ENCODE measurements around the gene CLINT1. TPM values are rescaled to one million over a fixed set of nuclear protein-coding genes. Genes with fewer than 3 reads are reported as not detected.

CLINT1 gene
- total and polyA plus RNA-seq, 9 of the 15 experiments (the other 6 are each of a cell fraction or from before 2014, with no cell fraction given) = 23.6 to 125 (median 71.4) TPM

- no peak overlapping the region for H3K9ac ChIP-seq (ENCODE audit: insufficient read depth in 1 of 2, low read depth in 2 of 2, low read length in 2 of 2)
- peak; percentile 9 to 25 (median 24) for DNase-seq (ENCODE audit: extremely low read depth in 1 of 4, low spot score in 3 of 4)
- no peaks in the 10 kb centered on the region for H3K9me1 ChIP-seq (ENCODE audit: control insufficient read depth, insufficient read depth, low read length)
- peaks cover 8% of the 10 kb centered on the region; the same call in 1 of the 3 replicates for H3K36me3 ChIP-seq (ENCODE audit: control insufficient read depth, insufficient read depth, low read length)
- H3K4me1 ChIP-seq (replicated peaks in 1 of 2; ENCODE audit: control insufficient read depth in 2 of 2, insufficient read depth in 2 of 2, low read length in 2 of 2) = peaks cover 18 to 20% of the 10 kb centered on the region in 2 experiments; a peak in 4 of 5 replicates
- in situ Hi-C loops (cut with MboI) (no loop called here), intact Hi-C loops (cut with micrococcal nuclease) (loop anchor here (10.0 kb wide), 2 partner anchors 604 to 1356 kb away; partner anchors contain the start of gene MED7)
- H3K4me3 ChIP-seq = no peak overlapping the region
- POLR2A ChIA-PET = no interaction called here
- peaks cover 13% of the 10 kb centered on the region; the same call in 1 of the 3 replicates for H3K79me2 ChIP-seq (ENCODE audit: control insufficient read depth, insufficient read depth, low read length)
- WGBS (ENCODE audit: insufficient coverage, low coverage, missing lambda C conversion rate) = 24% methylated on average over 4 of the region's 4 CpGs
- TF ChIP-seq ATF3 (IDR thresholded peaks at IDR 0.05) (0 out of 2 replicates have a peak, but pooled peaks have one; percentile 23), ATF3 (CRISPR knock-in tag; conservative IDR thresholded peaks at IDR 0.05) (no peak), ZNF444 (CRISPR knock-in tag; IDR thresholded peaks at IDR 0.05) (no peak), MYBL2 (IDR thresholded peaks at IDR 0.05; ENCODE audit: low read depth) (no peak), MYBL2 (CRISPR knock-in tag; IDR thresholded peaks at IDR 0.05; ENCODE audit: borderline replicate concordance) (no peak), FOSL1 (tag; conservative IDR thresholded peaks at IDR 0.05) (peak; percentile 79), C11orf30 (IDR thresholded peaks at IDR 0.05; ENCODE audit: low read depth) (no peak), SRF (CRISPR knock-in tag; IDR thresholded peaks at IDR 0.05) (peak in 1 of 2 experiments; percentile 67; a peak in 1 of 4 replicates), CEBPG (CRISPR knock-in tag; IDR thresholded peaks at IDR 0.05) (no peak), CEBPG (tag; conservative IDR thresholded peaks at IDR 0.05 in 1 of 2, IDR thresholded peaks at IDR 0.05 in 1 of 2) (peak; percentile 41 to 81), FOXP1 (CRISPR knock-in tag; IDR thresholded peaks at IDR 0.05) (no peak), SIRT6 (IDR thresholded peaks at IDR 0.05; ENCODE audit: low read depth, low read length) (no peak), POLR2H (tag; IDR thresholded peaks at IDR 0.05; ENCODE audit: low read depth) (no peak), GTF2E2 (tag; IDR thresholded peaks at IDR 0.05) (0 out of 2 replicates have a peak, but pooled peaks have one; percentile 44), RAD21 (CRISPR knock-in tag; conservative IDR thresholded peaks at IDR 0.05 in 1 of 2, IDR thresholded peaks at IDR 0.05 in 1 of 2) (peak; percentile 17 to 21; a peak in 2 of 4 replicates), CEBPB (tag; IDR thresholded peaks at IDR 0.05) (peak; percentile 69), CTCF (IDR thresholded peaks at IDR 0.05 in 2 of 3, conservative IDR thresholded peaks at IDR 0.05 in 1 of 3; ENCODE audit: insufficient read depth in 2 of 3, low read depth in 1 of 3, low read length in 3 of 3) (peak in 1 of 3 experiments; percentile 18; a peak in 2 of 6 replicates), ZNF263 (CRISPR knock-in tag; IDR thresholded peaks at IDR 0.05; ENCODE audit: borderline replicate concordance) (no peak)
- no peaks in the 10 kb centered on the region for H3K27me3 ChIP-seq (ENCODE audit: control insufficient read depth in 2 of 2, insufficient read depth in 2 of 2, low read length in 2 of 2)
- H3K27ac ChIP-seq (ENCODE audit: extremely low read depth, low read depth, low read length) = no peak overlapping the region
- no peak for ATAC-seq
- CTCF ChIA-PET (ENCODE audit: low intra/inter-chr PET ratio) = no interaction called here
- no peaks in the 10 kb centered on the region for H4K20me1 ChIP-seq (replicated peaks; ENCODE audit: control insufficient read depth, insufficient read depth, low read length)
- H3K4me2 ChIP-seq (ENCODE audit: insufficient read depth, low read length) = no peak overlapping the region
- no peaks in the 10 kb centered on the region for H3K9me3 ChIP-seq (replicated peaks; ENCODE audit: control insufficient read depth, insufficient read depth, low read depth, low read length)
- no peak for FAIRE-seq
- no TSS peak for BruUV-seq (replicated peaks)
- no peak overlapping the region for H2AFZ ChIP-seq (ENCODE audit: low read depth, low read length)
These were observed 110.0 kb downstream of the CLINT1 start for GRCh38 chr5:157748760-157749461.

Data from K562 (cell line).